PC-9 (cell line): ENCODE measurements around the gene C5orf15. TPM values are rescaled to one million over a fixed set of nuclear protein-coding genes. Genes with fewer than 3 reads are reported as not detected.
A peak's percentile ranks its signal among the peaks of the same experiment; 100 is the strongest.
"Not testable (repeated sequence)": the region's sequence is repeated elsewhere in the genome, so short reads cannot be mapped to it uniquely, and the experiment has no call there.

Experiments
- BruUV-seq: library from RNA; stranded (reverse); fragments of 400-500 nt; replicated peaks from 2 replicates; lab custom pipeline; 2021; lab: Mats Ljungman, UMichigan
- CTCF ChIA-PET: fragments of 300-600 bp; sonication (Branson Sonifier 250); formaldehyde crosslinking; loops from one replicate; lab custom pipeline; 2022; ENCODE audit warnings: antibody characterized with exemption; lab: Charles Lee
- POLR2A ChIA-PET: fragments of 300-600 bp; sonication (Branson Sonifier 250); formaldehyde crosslinking; loops from one replicate; lab custom pipeline; 2022; ENCODE audit warnings: antibody characterized with exemption; ENCODE audit not compliant: unreplicated experiment; lab: Charles Lee
- DNase-seq, 2 experiments: peaks; one replicate each; pipeline versions ENCODE4 v3.0.0 to v3.0.0-alpha.2; 2015 to 2022; ENCODE audit warnings: mixed read lengths in 1 of 2
- H2AFZ ChIP-seq: fragments of 200-600 bp; sonication (generic); 2 replicates; pipeline ENCODE4 v1.8.1; 2017; ENCODE audit warnings: antibody characterized with exemption
- H3F3A ChIP-seq: fragments of 200-600 bp; sonication (generic); 2 replicates; pipeline ENCODE4 v1.8.1; 2017; ENCODE audit warnings: antibody characterized with exemption, mild to moderate bottlenecking, low read depth; ENCODE audit not compliant: insufficient read depth
- H3K27ac ChIP-seq: fragments of 200-600 bp; sonication (generic); 2 replicates; pipeline ENCODE4 v1.6.1; 2016; ENCODE audit warnings: mixed run types
- H3K27me3 ChIP-seq: fragments of 200-600 bp; sonication (generic); 2 replicates; pipeline ENCODE4 v1.6.1; 2016; ENCODE audit warnings: low read depth, mixed run types; ENCODE audit not compliant: insufficient read depth
- H3K36me3 ChIP-seq: fragments of 200-600 bp; sonication (generic); 2 replicates; pipeline ENCODE4 v1.6.1; 2016; ENCODE audit warnings: low read depth, mixed run types
- H3K4me1 ChIP-seq: fragments of 200-600 bp; sonication (generic); replicated peaks from 2 replicates; pipeline ENCODE4 v1.6.1; 2016; ENCODE audit warnings: mixed run types; ENCODE audit not compliant: insufficient read depth
- H3K4me2 ChIP-seq: fragments of 200-600 bp; sonication (generic); 2 replicates; pipeline ENCODE4 v1.6.1; 2017; ENCODE audit warnings: mixed run types
- H3K4me3 ChIP-seq: fragments of 200-600 bp; sonication (generic); 2 replicates; pipeline ENCODE4 v1.6.1; 2016; ENCODE audit warnings: mixed run types
- H3K79me2 ChIP-seq: fragments of 200-600 bp; sonication (generic); 2 replicates; pipeline ENCODE4 v1.6.1; 2017; ENCODE audit warnings: low read depth, mixed run types
- H3K9me2 ChIP-seq: fragments of 200-600 bp; sonication (generic); 2 replicates; pipeline ENCODE4 v1.8.1; 2017; ENCODE audit warnings: mild to moderate bottlenecking; ENCODE audit not compliant: insufficient read depth
- H3K9me3 ChIP-seq: fragments of 200-600 bp; sonication (generic); 2 replicates; pipeline ENCODE4 v1.8.1; 2016; ENCODE audit warnings: low read depth; ENCODE audit not compliant: insufficient read depth
- H4K20me1 ChIP-seq: fragments of 200-600 bp; sonication (generic); 2 replicates; pipeline ENCODE4 v1.8.1; 2017; ENCODE audit not compliant: insufficient read depth
- EZH2 ChIP-seq: fragments of 200-600 bp; sonication (generic); IDR thresholded peaks from 2 replicates; pipeline ENCODE4 v1.8.0; 2017; ENCODE audit warnings: antibody characterized with exemption, low read depth
- intact Hi-C: fragments of 100-400 bp; cut with micrococcal nuclease; formaldehyde crosslinking; loops from one replicate; pipeline ENCODE4 v1.10.0; 2022; ENCODE audit not compliant: unreplicated experiment
- total RNA-seq: library from RNA; stranded (reverse); gene quantifications from 2 replicates; pipeline ENCODE4 v1.2.3, GENCODE V29; 2021
- TF ChIP-seq, protein P1 (sequence below): fragments of 200-600 bp; sonication (generic); conservative IDR thresholded peaks from 2 replicates; pipeline ENCODE4 v1.6.1; 2017; ENCODE audit warnings: mixed run types, antibody characterized with exemption, mild to moderate bottlenecking, moderate library complexity

Gene C5orf15
- total RNA-seq, 1 experiment from 2014 or later: 45.0 TPM

DNA sequence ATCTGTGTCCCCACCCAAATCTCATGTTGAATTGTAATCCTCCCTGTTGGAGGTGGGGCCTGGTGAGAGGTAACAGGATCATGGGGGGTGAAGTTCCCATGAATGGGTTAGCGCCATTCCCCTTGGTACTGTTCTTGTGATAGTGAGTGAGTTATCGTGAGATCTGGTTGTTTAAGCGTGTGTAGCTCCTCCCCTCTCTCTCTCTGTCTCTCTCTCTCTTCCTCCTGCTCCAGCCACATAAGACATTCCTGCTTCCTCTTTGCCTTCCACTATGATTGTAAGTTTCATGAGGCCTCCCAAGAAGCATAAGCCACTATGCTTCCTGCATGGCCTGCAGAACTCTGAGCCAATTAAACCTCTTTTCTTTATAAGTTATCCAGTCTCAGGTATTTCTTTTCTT, 28.8 kb downstream of the C5orf15 start:
- Histone ChIP-seq H3K9me3 (no peaks in the 10 kb centered on the region; the same call in 1 of the 2 replicates), H2AFZ (no peak overlapping the region), H3K79me2 (no peaks in the 10 kb centered on the region), H3F3A (peaks cover 38% of the 10 kb centered on the region), H3K9me2 (no peaks in the 10 kb centered on the region), H3K4me1 (peaks cover 57% of the 10 kb centered on the region), H4K20me1 (no peaks in the 10 kb centered on the region), H3K27ac (peak overlapping the region; percentile 99), H3K36me3 (no peaks in the 10 kb centered on the region), H3K4me3 (0 out of 2 replicates have a peak overlapping the region, but pooled peaks have one; percentile 8), H3K4me2 (peak overlapping the region; percentile 62), H3K27me3 (no peaks in the 10 kb centered on the region)
- ChIA-PET CTCF (no interaction called here), POLR2A (no interaction called here)
- TF ChIP-seq EZH2: no peak
- TF ChIP-seq, protein P1, sequence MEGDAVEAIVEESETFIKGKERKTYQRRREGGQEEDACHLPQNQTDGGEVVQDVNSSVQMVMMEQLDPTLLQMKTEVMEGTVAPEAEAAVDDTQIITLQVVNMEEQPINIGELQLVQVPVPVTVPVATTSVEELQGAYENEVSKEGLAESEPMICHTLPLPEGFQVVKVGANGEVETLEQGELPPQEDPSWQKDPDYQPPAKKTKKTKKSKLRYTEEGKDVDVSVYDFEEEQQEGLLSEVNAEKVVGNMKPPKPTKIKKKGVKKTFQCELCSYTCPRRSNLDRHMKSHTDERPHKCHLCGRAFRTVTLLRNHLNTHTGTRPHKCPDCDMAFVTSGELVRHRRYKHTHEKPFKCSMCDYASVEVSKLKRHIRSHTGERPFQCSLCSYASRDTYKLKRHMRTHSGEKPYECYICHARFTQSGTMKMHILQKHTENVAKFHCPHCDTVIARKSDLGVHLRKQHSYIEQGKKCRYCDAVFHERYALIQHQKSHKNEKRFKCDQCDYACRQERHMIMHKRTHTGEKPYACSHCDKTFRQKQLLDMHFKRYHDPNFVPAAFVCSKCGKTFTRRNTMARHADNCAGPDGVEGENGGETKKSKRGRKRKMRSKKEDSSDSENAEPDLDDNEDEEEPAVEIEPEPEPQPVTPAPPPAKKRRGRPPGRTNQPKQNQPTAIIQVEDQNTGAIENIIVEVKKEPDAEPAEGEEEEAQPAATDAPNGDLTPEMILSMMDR: no peak
- no TSS peak for BruUV-seq
- intact Hi-C loops: no loop called here
- no peak for DNase-seq

DNA sequence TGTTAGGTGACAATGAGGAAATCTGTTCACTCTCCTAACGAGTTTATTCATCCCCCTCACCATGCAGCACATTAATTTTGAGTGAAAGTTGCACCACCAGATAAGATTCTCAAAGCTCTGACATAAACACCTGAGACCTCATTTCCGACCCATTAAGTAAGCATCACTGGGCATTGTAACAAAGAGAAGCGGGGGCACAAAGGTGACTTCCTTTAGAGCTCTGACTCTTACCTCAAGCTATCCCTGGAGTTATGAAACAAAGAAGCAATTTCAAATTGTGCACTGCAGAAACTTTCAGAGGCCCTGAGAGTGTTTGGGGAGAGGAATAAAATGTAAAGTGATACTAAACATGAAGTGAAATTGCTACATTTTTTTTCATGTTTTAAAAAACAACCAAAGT, 29.5 kb downstream of the C5orf15 start:
- CTCF ChIA-PET: interaction anchor here (0.7 kb wide), 1 partner anchor 32 kb away, joined by 6 read pairs; no protein-coding TSS in a partner anchor
- intact Hi-C loops: no loop called here

DNA sequence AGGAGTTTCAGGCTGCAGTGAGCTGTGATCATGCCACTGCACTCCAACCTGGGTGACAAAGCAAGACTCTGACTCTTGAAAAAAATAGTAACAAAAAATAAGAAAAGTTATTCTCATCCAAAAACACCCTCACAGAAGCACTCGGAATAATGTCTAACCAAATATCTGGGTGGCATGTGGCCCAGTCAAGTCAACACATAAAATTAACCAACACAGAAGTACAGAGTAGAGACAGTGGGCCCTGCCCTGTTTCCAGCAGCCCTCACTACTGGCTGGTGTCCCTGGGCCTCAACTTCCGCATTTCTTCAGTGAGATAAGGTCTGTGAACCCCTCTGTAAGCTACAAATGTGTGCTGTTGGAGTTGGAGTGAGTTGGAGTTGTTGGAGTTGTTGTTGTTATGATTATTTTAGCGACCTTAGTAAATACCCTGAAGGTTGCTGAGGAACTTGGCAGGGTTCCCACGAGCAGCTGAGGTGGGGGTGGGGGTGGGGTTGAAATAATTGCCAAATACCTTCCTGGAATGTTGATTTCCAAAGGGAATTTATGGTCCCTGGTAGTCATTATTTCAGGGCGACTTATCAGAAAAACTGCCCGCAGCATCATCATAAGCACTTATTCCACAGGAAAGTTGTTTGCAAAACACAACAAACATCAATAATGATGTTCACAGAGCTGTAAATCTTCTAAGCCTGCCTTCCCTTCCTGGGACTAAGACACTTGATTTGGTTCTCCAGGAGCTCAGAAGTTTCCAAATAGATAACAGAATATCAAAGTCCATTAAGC, 30.2 kb downstream of the C5orf15 start:
- peak in 1 of 2 experiments; percentile 91 for DNase-seq
- intact Hi-C loops: no loop called here
- POLR2A ChIA-PET: no interaction called here
- Histone ChIP-seq H3K4me2 (peak overlapping the region; percentile 62), H3K9me2 (no peaks in the 10 kb centered on the region), H3K79me2 (no peaks in the 10 kb centered on the region), H3K4me3 (no peak overlapping the region), H3K36me3 (no peaks in the 10 kb centered on the region), H3K9me3 (no peaks in the 10 kb centered on the region; the same call in 1 of the 2 replicates), H4K20me1 (no peaks in the 10 kb centered on the region), H3K27ac (peak overlapping the region; percentile 99), H3K4me1 (peaks cover 52% of the 10 kb centered on the region), H3F3A (peaks cover 38% of the 10 kb centered on the region), H3K27me3 (no peaks in the 10 kb centered on the region), H2AFZ (no peak overlapping the region)
- CTCF ChIA-PET: interaction anchor here (0.6 to 0.7 kb wide), 2 partner anchors 32 to 612 kb away, joined by 6 to 7 read pairs; no protein-coding TSS in a partner anchor
- no TSS peak for BruUV-seq
- TF ChIP-seq, protein P1: no peak
- no peak for TF ChIP-seq EZH2

More for the DNA sequence above, 29.5 kb downstream of the C5orf15 start:
- POLR2A ChIA-PET: no interaction called here
- H3K36me3 ChIP-seq: no peaks in the 10 kb centered on the region
- peak overlapping the region; percentile 99 for H3K27ac ChIP-seq
- H3K27me3 ChIP-seq: no peaks in the 10 kb centered on the region
- DNase-seq: peak; percentile 9 to 98
- H3K9me2 ChIP-seq: no peaks in the 10 kb centered on the region
- H3K4me3 ChIP-seq: 0 out of 2 replicates have a peak overlapping the region, but pooled peaks have one; percentile 8
- peaks cover 38% of the 10 kb centered on the region for H3F3A ChIP-seq
- H3K4me2 ChIP-seq: peak overlapping the region; percentile 62
- H4K20me1 ChIP-seq: no peaks in the 10 kb centered on the region
- H3K4me1 ChIP-seq: peaks cover 57% of the 10 kb centered on the region
- H2AFZ ChIP-seq: no peak overlapping the region
- no TSS peak for BruUV-seq
- no peaks in the 10 kb centered on the region; the same call in 1 of the 2 replicates for H3K9me3 ChIP-seq
- no peaks in the 10 kb centered on the region for H3K79me2 ChIP-seq
- no peak for TF ChIP-seq EZH2
- TF ChIP-seq, protein P1: no peak

DNA sequence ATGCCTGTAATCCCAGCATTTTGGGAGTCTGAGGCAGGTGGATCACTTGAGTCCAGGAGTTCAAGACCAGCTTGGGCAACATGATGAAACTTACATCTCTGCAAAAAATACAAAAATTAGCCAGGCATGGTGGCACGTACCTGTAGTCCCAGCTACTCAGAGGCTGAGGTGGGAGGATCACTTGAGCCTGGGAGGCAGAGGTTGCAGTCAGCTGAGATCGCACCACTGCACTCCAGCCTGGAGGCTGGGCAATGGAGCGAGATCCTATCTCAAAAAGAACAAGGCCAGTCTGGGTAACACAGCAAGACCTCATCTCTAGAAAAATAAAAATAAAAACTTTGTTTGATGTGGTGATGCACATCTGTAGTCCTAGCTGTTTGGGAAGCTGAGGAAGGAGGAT, 30.8 kb downstream of the C5orf15 start:
- POLR2A ChIA-PET, H3K9me2 ChIP-seq, H4K20me1 ChIP-seq, BruUV-seq, H2AFZ ChIP-seq, H3K36me3 ChIP-seq, H3K79me2 ChIP-seq, intact Hi-C loops, DNase-seq, H3K4me3 ChIP-seq, H3K9me3 ChIP-seq, CTCF ChIA-PET, H3K27me3 ChIP-seq: not testable (repeated sequence)
- peaks cover 52% of the 10 kb centered on the region for H3K4me1 ChIP-seq
- peak overlapping the region; percentile 99 for H3K27ac ChIP-seq
- H3F3A ChIP-seq: peaks cover 38% of the 10 kb centered on the region
- peak overlapping the region; percentile 62 for H3K4me2 ChIP-seq
